ENCODE data around the gene NUMB.

DNA sequence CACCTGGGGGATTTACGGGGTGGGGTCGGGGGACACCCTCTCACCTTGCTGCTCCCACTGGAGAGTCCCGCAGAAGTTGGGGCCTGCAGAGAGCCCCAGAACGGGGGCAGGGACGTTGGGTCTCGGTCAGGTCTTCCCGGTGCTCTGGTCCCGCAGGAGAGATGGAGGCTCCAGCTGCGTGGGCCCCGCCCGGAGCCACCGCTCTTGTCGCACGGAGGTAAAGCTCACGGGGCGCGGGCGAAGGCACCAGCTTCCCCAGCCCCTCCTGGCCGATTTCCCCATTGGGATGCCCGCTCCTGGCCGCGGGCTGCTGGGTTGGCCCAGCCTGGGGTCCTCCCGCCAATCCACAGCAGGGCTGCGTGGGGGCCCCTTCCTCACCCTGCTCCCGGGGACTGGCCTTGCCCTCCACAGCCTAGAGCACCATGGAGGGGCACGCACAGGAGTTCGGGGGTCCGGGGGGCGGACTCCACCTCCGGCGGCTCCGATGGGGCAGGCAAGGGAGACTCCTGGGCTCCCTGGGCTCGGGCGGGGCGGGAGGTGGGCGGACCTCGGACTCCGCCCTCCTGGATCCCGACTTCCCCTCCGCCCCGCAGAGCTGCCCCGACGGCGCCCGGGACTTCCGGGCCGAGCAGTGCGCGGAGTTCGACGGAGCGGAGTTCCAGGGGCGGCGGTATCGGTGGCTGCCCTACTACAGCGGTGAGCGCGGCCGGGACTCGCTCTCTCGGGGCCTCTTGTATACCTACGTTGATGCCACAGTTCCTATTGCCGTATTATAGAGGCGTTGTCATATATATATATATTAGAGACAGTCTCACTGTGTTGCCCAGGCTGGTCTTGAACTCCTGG, 212.6 kb downstream of the NUMB start:
- TF ChIP-seq FOXP4 (CRISPR knock-in tag; IDR thresholded peaks at IDR 0.05) = no peak
- TF ChIP-seq BHLHE40 (IDR thresholded peaks at IDR 0.05; ENCODE audit: low read length) = no peak
- TF ChIP-seq EP300 (IDR thresholded peaks at IDR 0.05; ENCODE audit: low read depth in 2 of 2, low read length in 2 of 2) = no peak
- no peak for TF ChIP-seq EP300 (CRISPR knock-in tag; IDR thresholded peaks at IDR 0.05; ENCODE audit: borderline replicate concordance)
- TF ChIP-seq EZH2 (conservative IDR thresholded peaks at IDR 0.05; ENCODE audit: low read depth, low read length) = no peak
- no peak for TF ChIP-seq CEBPB (IDR thresholded peaks at IDR 0.05; ENCODE audit: borderline replicate concordance, low read depth, low read length)
- TF ChIP-seq DPF2 (CRISPR knock-in tag; IDR thresholded peaks at IDR 0.05; ENCODE audit: borderline replicate concordance, low read depth) = no peak
- no peak for TF ChIP-seq BCL6 (CRISPR knock-in tag; IDR thresholded peaks at IDR 0.05)
- TF ChIP-seq ZNF572 (CRISPR knock-in tag; IDR thresholded peaks at IDR 0.05) = no peak
- no peak for TF ChIP-seq POLR2A (IDR thresholded peaks at IDR 0.05; ENCODE audit: insufficient read depth in 1 of 2, low read depth in 2 of 2, low read length in 2 of 2)
